HG03565 (cell line): ENCODE measurements around the gene TSNAXIP1.

Experiments used
- ATAC-seq: cut with Tn5 transposase; IDR thresholded peaks from one replicate; pipeline ENCODE4 v1.9.1; 2021; ENCODE audit warnings: mild to moderate bottlenecking, moderate library complexity; ENCODE audit not compliant: unreplicated experiment

The TSNAXIP1 gene

GRCh38 chr16:67806428-67807147 is at the start of gene TSNAXIP1, which contains the start of gene RANBP10:
Gene TSNAXIP1, plus strand, starts transcription at chr16:67806889. Its CDS starts 261 bp downstream, at chr16:67807150.
Gene RANBP10, minus strand, starts transcription at chr16:67806560. Its CDS starts 24 bp downstream, at chr16:67806536.
- peak; percentile 90 for ATAC-seq

- ATAC-seq, result no peak
Observed at GRCh38 chr16:67758006-67758405, 48.7 kb upstream of the TSNAXIP1 start.

GRCh38 chr16:67758966-67759365 is 47.7 kb upstream of the TSNAXIP1 start:
- ATAC-seq, result no peak

- ATAC-seq, result no peak
Observed at GRCh38 chr16:67760206-67760955, 46.3 kb upstream of the TSNAXIP1 start.

- ATAC-seq, result no peak
Observed at GRCh38 chr16:67760956-67761230, 45.8 kb upstream of the TSNAXIP1 start.

GRCh38 chr16:67761924-67762323 is 44.8 kb upstream of the TSNAXIP1 start:
- ATAC-seq, result no peak

GRCh38 chr16:67762385-67762784 is 44.3 kb upstream of the TSNAXIP1 start:
- ATAC-seq, result no peak

- no peak for ATAC-seq
Observed at GRCh38 chr16:67763066-67763465, 43.6 kb upstream of the TSNAXIP1 start.

GRCh38 chr16:67764158-67764667 is 42.5 kb upstream of the TSNAXIP1 start:
- ATAC-seq, result no peak

GRCh38 chr16:67766291-67766690 is 40.4 kb upstream of the TSNAXIP1 start:
- no peak for ATAC-seq

- no peak for ATAC-seq
Observed at GRCh38 chr16:67767953-67768352, 38.7 kb upstream of the TSNAXIP1 start.

- ATAC-seq, result no peak
Observed at GRCh38 chr16:67770346-67770991, 36.2 kb upstream of the TSNAXIP1 start.

- no peak for ATAC-seq
Observed at GRCh38 chr16:67773099-67773498, 33.6 kb upstream of the TSNAXIP1 start.

- no peak for ATAC-seq
Observed at GRCh38 chr16:67773569-67774456, 32.9 kb upstream of the TSNAXIP1 start.

GRCh38 chr16:67774457-67774853 is 32.2 kb upstream of the TSNAXIP1 start:
- ATAC-seq, result no peak

GRCh38 chr16:67775273-67775672 is 31.4 kb upstream of the TSNAXIP1 start:
- no peak for ATAC-seq

- ATAC-seq, result no peak
Observed at GRCh38 chr16:67779256-67780014, 27.3 kb upstream of the TSNAXIP1 start.

GRCh38 chr16:67780847-67781564 is 25.7 kb upstream of the TSNAXIP1 start:
- ATAC-seq, result no peak

GRCh38 chr16:67781565-67781921 is 25.1 kb upstream of the TSNAXIP1 start:
- no peak for ATAC-seq
